H1 (cell line): Measurements from ENCODE around the gene C9orf152. TPM values are rescaled to one million over a fixed set of nuclear protein-coding genes. Genes with fewer than 3 reads are reported as not detected.

Source experiments
- CTCF ChIA-PET: fragments of 300-600 bp; sonication (Branson Sonifier 250); formaldehyde crosslinking; loops from one replicate; lab custom pipeline; 2021; ENCODE audit not compliant: partially characterized antibody; lab: Charles Lee
- POLR2A ChIA-PET: fragments of 300-600 bp; sonication (Branson Sonifier 250); formaldehyde crosslinking; loops from one replicate; lab custom pipeline; 2021; ENCODE audit warnings: inconsistent platforms; ENCODE audit not compliant: partially characterized antibody; lab: Charles Lee
- DNase-seq, 2 experiments: peaks; one replicate each; pipeline versions ENCODE4 v3.0.0 to v3.0.0-alpha.2; 2010 to 2022; ENCODE audit warnings: low spot score in 2 of 2, low read depth in 1 of 2, mixed read lengths in 1 of 2
- FAIRE-seq: peaks from 2 replicates; lab custom pipeline; 2011; peaks lifted over from hg19 to GRCh38; lab: Jason Lieb, UNC
- H2AFZ ChIP-seq: 2 replicates; pipeline ENCODE4 v1.8.1; 2012; ENCODE audit warnings: low read length, inconsistent platforms
- H2AK5ac ChIP-seq: 2 replicates; pipeline ENCODE4 v1.6.1; 2013; ENCODE audit warnings: low read depth, low read length
- H2BK120ac ChIP-seq: replicated peaks from 2 replicates; pipeline ENCODE3; 2013; ENCODE audit warnings: low read depth, low read length, inconsistent platforms
- H2BK12ac ChIP-seq: 2 replicates; pipeline ENCODE4 v1.6.1; 2013; ENCODE audit warnings: low read depth, low read length
- H2BK15ac ChIP-seq: 2 replicates; pipeline ENCODE4 v1.6.1; 2013; ENCODE audit warnings: low read length
- H2BK20ac ChIP-seq: 2 replicates; pipeline ENCODE4 v1.6.1; 2013; ENCODE audit warnings: low read length
- H2BK5ac ChIP-seq: 2 replicates; pipeline ENCODE4 v1.6.1; 2013; ENCODE audit warnings: low read depth, low read length
- H3K14ac ChIP-seq: 2 replicates; pipeline ENCODE4 v1.6.1; 2013; ENCODE audit warnings: inconsistent platforms; ENCODE audit not compliant: insufficient read length
- H3K18ac ChIP-seq: 2 replicates; pipeline ENCODE4 v1.6.1; 2013; ENCODE audit warnings: low read length; ENCODE audit errors: extremely low read depth
- H3K23ac ChIP-seq: 2 replicates; pipeline ENCODE4 v1.6.1; 2013; ENCODE audit warnings: inconsistent platforms; ENCODE audit not compliant: insufficient read length
- H3K23me2 ChIP-seq: 2 replicates; pipeline ENCODE4 v1.6.1; 2013; ENCODE audit warnings: low read depth, low read length
- H3K27ac ChIP-seq: 2 replicates; pipeline ENCODE4 v1.6.1; 2011; ENCODE audit warnings: low read depth, low read length, inconsistent platforms
- H3K27me3 ChIP-seq, 4 experiments: replicated peaks in 1 of 4; 1 replicate in 1 of 4; 2 replicates in 3 of 4; pipeline versions ENCODE4 v1.6.1 to v1.8.1; 2011 to 2013; ENCODE audit warnings: low read length in 3 of 4, mild to moderate bottlenecking in 3 of 4, inconsistent platforms in 2 of 4, mixed read lengths in 2 of 4, moderate library complexity in 1 of 4; ENCODE audit not compliant: control insufficient read depth in 3 of 4, insufficient read depth in 3 of 4; ENCODE audit errors: extremely low read depth in 1 of 4
- H3K36me3 ChIP-seq, 4 experiments: 2 replicates each; pipeline versions ENCODE4 v1.6.1 to v1.8.1; 2011 to 2013; ENCODE audit warnings: mild to moderate bottlenecking in 4 of 4, low read length in 3 of 4, moderate library complexity in 2 of 4, control low read depth in 1 of 4, inconsistent platforms in 1 of 4; ENCODE audit not compliant: insufficient read depth in 4 of 4, control insufficient read depth in 2 of 4
- H3K4ac ChIP-seq: replicated peaks from 2 replicates; pipeline ENCODE3; 2013; ENCODE audit warnings: low read length, low read depth, mixed read lengths, inconsistent platforms; ENCODE audit not compliant: insufficient read length
- H3K4me1 ChIP-seq, 4 experiments: replicated peaks in 1 of 4; 1 replicate in 1 of 4; 2 replicates in 3 of 4; pipeline versions ENCODE4 v1.6.1 to v1.8.1; 2011 to 2013; ENCODE audit warnings: low read length in 3 of 4, inconsistent platforms in 2 of 4, mixed read lengths in 1 of 4; ENCODE audit not compliant: insufficient read depth in 4 of 4, control insufficient read depth in 3 of 4
- H3K4me2 ChIP-seq, 2 experiments: 2 replicates each; pipeline versions ENCODE4 v1.6.1 to v1.8.1; 2011 to 2013; ENCODE audit warnings: low read depth in 2 of 2, low read length in 2 of 2, control low read depth in 1 of 2, inconsistent platforms in 1 of 2, mild to moderate bottlenecking in 1 of 2; ENCODE audit not compliant: insufficient read depth in 1 of 2
- H3K4me3 ChIP-seq, 4 experiments: fragments of 200-600, 300-600 bp in 1 of 4; sonication (generic), shearing (Covaris generic), sonication (Bioruptor Twin) in 1 of 4; 2 replicates each; pipeline versions ENCODE4 v1.5.1 to v1.8.1; 2011 to 2016; ENCODE audit warnings: low read length in 4 of 4, low read depth in 3 of 4, control low read depth in 2 of 4, inconsistent platforms in 2 of 4, mild to moderate bottlenecking in 2 of 4, mixed read lengths in 1 of 4, moderate library complexity in 1 of 4; ENCODE audit not compliant: insufficient read depth in 2 of 4; ENCODE audit errors: extremely low read depth in 1 of 4
- H3K56ac ChIP-seq: replicated peaks from 2 replicates; pipeline ENCODE3; 2013; ENCODE audit warnings: low read depth, mild to moderate bottlenecking, mixed read lengths, low read length, inconsistent platforms; ENCODE audit not compliant: insufficient read length
- H3K79me1 ChIP-seq: 2 replicates; pipeline ENCODE4 v1.6.1; 2013; ENCODE audit warnings: low read depth, low read length, control low read depth
- H3K79me2 ChIP-seq, 2 experiments: 2 replicates each; pipeline versions ENCODE4 v1.6.1 to v1.8.1; 2012 to 2013; ENCODE audit warnings: low read length in 2 of 2, mild to moderate bottlenecking in 2 of 2, inconsistent platforms in 1 of 2; ENCODE audit not compliant: insufficient read depth in 2 of 2, control insufficient read depth in 1 of 2
- H3K9ac ChIP-seq, 4 experiments: replicated peaks in 1 of 4; 1 replicate in 1 of 4; 2 replicates in 3 of 4; pipeline versions ENCODE4 v1.6.1 to v1.8.1; 2011 to 2013; ENCODE audit warnings: low read depth in 3 of 4, low read length in 3 of 4, control low read depth in 2 of 4, mild to moderate bottlenecking in 2 of 4, moderate library complexity in 2 of 4, inconsistent platforms in 1 of 4; ENCODE audit errors: extremely low read depth in 1 of 4
- H3K9me3 ChIP-seq, 2 experiments: 2 replicates each; pipeline versions ENCODE4 v1.6.1 to v1.8.1; 2012 to 2013; ENCODE audit warnings: mild to moderate bottlenecking in 2 of 2, moderate library complexity in 2 of 2, control low read depth in 1 of 2, inconsistent platforms in 1 of 2, low read depth in 1 of 2, low read length in 1 of 2, mixed read lengths in 1 of 2; ENCODE audit not compliant: insufficient read depth in 2 of 2
- H4K20me1 ChIP-seq, 2 experiments: replicated peaks in 1 of 2; 2 replicates each; pipeline versions ENCODE3 to v1.8.1; 2011 to 2013; ENCODE audit warnings: inconsistent platforms in 2 of 2, low read length in 2 of 2, mild to moderate bottlenecking in 1 of 2; ENCODE audit not compliant: insufficient read depth in 2 of 2, control insufficient read depth in 1 of 2
- H4K5ac ChIP-seq: 2 replicates; pipeline ENCODE4 v1.6.1; 2013; ENCODE audit warnings: low read length, low read depth, mixed read lengths, inconsistent platforms; ENCODE audit not compliant: insufficient read length
- H4K8ac ChIP-seq: 2 replicates; pipeline ENCODE4 v1.8.0; 2013; ENCODE audit warnings: mild to moderate bottlenecking, moderate library complexity, low read length, inconsistent platforms; ENCODE audit not compliant: insufficient read depth; ENCODE audit errors: extremely low read depth
- H4K91ac ChIP-seq: replicated peaks from 2 replicates; pipeline ENCODE3; 2013; ENCODE audit warnings: low read length, mixed read lengths, inconsistent platforms; ENCODE audit not compliant: insufficient read length
- ASH2L ChIP-seq: fragments of 200-600, 300-600 bp; sonication (generic); IDR thresholded peaks from one replicate; pipeline ENCODE4 v1.7.1; 2017; ENCODE audit warnings: low read length
- CBX8 ChIP-seq: fragments of 300-800, 300-1000 bp; sonication (generic); IDR thresholded peaks from 2 replicates; pipeline ENCODE4 v1.7.1; 2016; ENCODE audit warnings: low read depth, low read length, borderline replicate concordance
- CHD1 ChIP-seq: IDR thresholded peaks from 2 replicates; pipeline ENCODE4 v1.6.1; 2012; ENCODE audit warnings: low read depth, low read length, improper control_type of control experiment
- HDAC2 ChIP-seq, 2 experiments: fragments of 300-600 bp in 1 of 2; sonication (generic) in 1 of 2; IDR thresholded peaks; 2 replicates each; pipeline ENCODE4 v1.6.1; 2011 to 2012; ENCODE audit warnings: low read depth in 2 of 2, low read length in 2 of 2, mild to moderate bottlenecking in 2 of 2, moderate library complexity in 2 of 2, borderline replicate concordance in 1 of 2, inconsistent platforms in 1 of 2
- HDAC6 ChIP-seq: IDR thresholded peaks from one replicate; pipeline ENCODE4 v1.7.1; 2012; ENCODE audit warnings: low read depth, mild to moderate bottlenecking, inconsistent platforms, low read length, moderate library complexity
- KDM4A ChIP-seq: IDR thresholded peaks from one replicate; pipeline ENCODE4 v1.7.1; 2012; ENCODE audit warnings: low read depth, mild to moderate bottlenecking, moderate library complexity, low read length, inconsistent platforms; ENCODE audit not compliant: severe bottlenecking
- NANOG ChIP-seq: IDR thresholded peaks from 2 replicates; pipeline ENCODE4 v1.6.1; 2011; ENCODE audit warnings: low read length, low read depth, mild to moderate bottlenecking, inconsistent platforms; ENCODE audit not compliant: insufficient read depth, poor library complexity, severe bottlenecking
- POLR2A ChIP-seq, 2 experiments: IDR thresholded peaks; 1 replicate in 1 of 2; 2 replicates in 1 of 2; pipeline ENCODE4 v1.6.1; 2011; ENCODE audit warnings: low read depth in 2 of 2, low read length in 2 of 2, mild to moderate bottlenecking in 2 of 2; ENCODE audit errors: control extremely low read depth in 1 of 2
- RBBP5 ChIP-seq: IDR thresholded peaks from 2 replicates; pipeline ENCODE4 v1.7.1; 2012; ENCODE audit warnings: low read depth, mild to moderate bottlenecking, inconsistent platforms, low read length, moderate library complexity, borderline replicate concordance
- RXRA ChIP-seq: IDR thresholded peaks from 2 replicates; pipeline ENCODE4 v1.6.1; 2011; ENCODE audit warnings: low read depth, mild to moderate bottlenecking, low read length, moderate library complexity; ENCODE audit not compliant: insufficient read depth
- SIN3A ChIP-seq, 2 experiments: IDR thresholded peaks in 1 of 2; conservative IDR thresholded peaks in 1 of 2; 2 replicates each; pipeline ENCODE4 v1.6.1; 2011 to 2012; ENCODE audit warnings: low read length in 2 of 2, improper control_type of control experiment in 1 of 2, low read depth in 1 of 2, mild to moderate bottlenecking in 1 of 2
- SP2 ChIP-seq: IDR thresholded peaks from 2 replicates; pipeline ENCODE4 v1.6.1; 2012; ENCODE audit warnings: mild to moderate bottlenecking, low read length, inconsistent platforms
- YY1 ChIP-seq: IDR thresholded peaks from 2 replicates; pipeline ENCODE4 v1.6.1; 2011; ENCODE audit warnings: low read depth, mild to moderate bottlenecking, low read length
- ZNF274 ChIP-seq: IDR thresholded peaks from 2 replicates; pipeline ENCODE4 v1.7.0; 2012; ENCODE audit warnings: low read length, borderline replicate concordance; ENCODE audit errors: extremely low read depth
- WGBS, 2 experiments: shearing (Covaris generic) in 1 of 2; methylation state at CpG; one replicate each; pipeline versions ENCODE4 v1.1.6 to v1.1.7; 2013 to 2015; ENCODE audit warnings: low lambda C conversion rate in 2 of 2, mixed read lengths in 2 of 2, inconsistent platforms in 1 of 2, low coverage in 1 of 2, missing lambda C conversion rate in 1 of 2; ENCODE audit not compliant: insufficient replicate concordance in 2 of 2, insufficient coverage in 1 of 2, insufficient read length in 1 of 2; ENCODE audit errors: extremely low coverage in 1 of 2, missing lambda C conversion rate in 1 of 2; 5-methylcytosine and 5-hydroxymethylcytosine counted together
- polyA plus RNA-seq, 7 experiments: library from polyadenylated mRNA; depleted of rRNA in 3 of 7; stranded (reverse) in 5 of 7; unstranded in 2 of 7; fragments of >200 nt in 5 of 7; fragments of 200-250 nt in 2 of 7; gene quantifications; 1 replicate in 5 of 7; 2 replicates in 1 of 7; 4 replicates in 1 of 7; pipeline versions ENCODE4 v1.2.1 to v1.2.3, GENCODE V29; 2011 to 2013; ENCODE audit warnings: missing spikeins in 2 of 7, mixed read lengths in 2 of 7
- total RNA-seq: library from RNA; stranded (reverse); fragmentation: NEBNext Ultra II Directional; extraction: Animal tissue kit (Norgen Biotek cat#: 25700); gene quantifications from 2 replicates; pipeline ENCODE4 v1.2.1, GENCODE V29; 2021

C9orf152 gene
- total and polyA plus RNA-seq, 2 of the 8 experiments (the other 6 are each of a cell fraction or from before 2014, with no cell fraction given) = not detected

DNA sequence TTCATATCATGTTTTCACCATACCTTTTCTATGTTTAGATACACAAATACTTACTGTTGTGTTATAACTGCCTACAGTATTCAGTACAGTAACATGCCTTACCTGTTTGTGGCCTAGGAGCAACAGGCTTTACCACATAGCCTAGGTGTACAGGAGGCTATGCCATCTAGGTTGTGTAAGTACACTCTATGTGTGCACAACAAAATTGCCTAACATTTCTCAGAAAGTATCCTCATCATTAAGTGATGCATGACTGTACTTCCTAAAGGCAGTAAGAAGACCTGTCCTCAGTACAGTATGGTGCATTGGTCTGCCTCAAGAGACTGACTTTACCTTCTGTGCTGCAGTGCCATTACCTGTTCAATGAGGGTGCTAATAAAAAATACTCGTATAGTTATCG is 40.4 kb upstream of the C9orf152 start:
- Histone ChIP-seq H3K14ac (no peak overlapping the region), H3K56ac (no peak overlapping the region), H3K9ac (no peak overlapping the region), H3K79me2 (peaks cover 3 to 62% of the 10 kb centered on the region in 2 experiments; a peak in 3 of 4 replicates), H3K18ac (no peak overlapping the region), H4K8ac (no peak overlapping the region), H2BK120ac (no peak overlapping the region), H3K79me1 (peaks cover 2% of the 10 kb centered on the region; the same call in 1 of the 2 replicates), H2BK5ac (no peak overlapping the region), H2BK15ac (no peak overlapping the region), H3K4ac (no peak overlapping the region), H2AK5ac (no peak overlapping the region), H4K91ac (no peak overlapping the region), H2AFZ (no peak overlapping the region), H2BK12ac (no peak overlapping the region), H3K36me3 (peaks cover 2 to 60% (median 29%) of the 10 kb centered on the region in 4 experiments; a peak in 7 of 8 replicates), H3K23me2 (no peaks in the 10 kb centered on the region), H2BK20ac (no peak overlapping the region), H3K4me1 (peaks cover 0 to 3% (median 0%) of the 10 kb centered on the region in 4 experiments; a peak in 3 of 7 replicates), H4K5ac (no peak overlapping the region), H3K4me3 (no peak overlapping the region), H3K27me3 (no peaks in the 10 kb centered on the region), H3K9me3 (no peaks in the 10 kb centered on the region), H3K23ac (no peak overlapping the region), H3K4me2 (no peak overlapping the region), H3K27ac (no peak overlapping the region), H4K20me1 (peaks cover 10 to 11% of the 10 kb centered on the region in 2 experiments)
- WGBS, 2 experiments = 59% methylated on average over 2 of the region's 2 CpGs; no CpG with 5 or more reads in 1 of the 2 experiments
- no peak for DNase-seq
- no peak for FAIRE-seq
- CTCF ChIA-PET = interaction anchor here (0.6 kb wide), 1 partner anchor 1933 kb away, joined by 3 read pairs; no protein-coding TSS in a partner anchor
- POLR2A ChIA-PET = no interaction called here
- TF ChIP-seq HDAC2 (IDR thresholded peaks at IDR 0.05; ENCODE audit: borderline replicate concordance in 1 of 2, low read depth in 2 of 2, low read length in 2 of 2) (no peak), SIN3A (conservative IDR thresholded peaks at IDR 0.05 in 1 of 2, IDR thresholded peaks at IDR 0.05 in 1 of 2; ENCODE audit: low read depth in 1 of 2, low read length in 2 of 2) (no peak), NANOG (no peak), CBX8 (no peak), SP2 (no peak), HDAC6 (no peak), YY1 (no peak), RBBP5 (no peak), RXRA (no peak), KDM4A (no peak), POLR2A (IDR thresholded peaks at IDR 0.05; ENCODE audit: control extremely low read depth in 1 of 2, low read depth in 2 of 2, low read length in 2 of 2) (no peak), CHD1 (no peak), ZNF274 (no peak), ASH2L (no peak)
